ENCODE measurements around the gene MXI1.
A peak's percentile ranks its signal among the peaks of the same experiment; 100 is the strongest.
"Not testable (repeated sequence)": the region's sequence is repeated elsewhere in the genome, so short reads cannot be mapped to it uniquely, and the experiment has no call there.

The MXI1 gene

GRCh38 chr10:110241841-110242240 is 34.4 kb downstream of the MXI1 start:
- H3K4me1 ChIP-seq (ENCODE audit: control insufficient read depth, insufficient read depth, low read length): no peaks in the 10 kb centered on the region
- no peaks in the 10 kb centered on the region for H3K9me3 ChIP-seq (ENCODE audit: control insufficient read depth in 2 of 2, low read length in 2 of 2)
- peaks cover 5 to 10% of the 10 kb centered on the region in 2 donors for H3K36me3 ChIP-seq (ENCODE audit: control insufficient read depth in 2 of 2, insufficient read depth in 2 of 2, low read length in 2 of 2)
- no peaks in the 10 kb centered on the region for H3K27me3 ChIP-seq (ENCODE audit: control insufficient read depth in 1 of 2, insufficient read depth in 2 of 2, low read length in 2 of 2)
- H3K4me3 ChIP-seq (ENCODE audit: low read length in 2 of 2): no peak overlapping the region
- H3K9ac ChIP-seq (ENCODE audit: low read length in 2 of 2): no peak overlapping the region
- no peak overlapping the region for H3K27ac ChIP-seq (ENCODE audit: low read length)

GRCh38 chr10:110242511-110242910 is 35.1 kb downstream of the MXI1 start:
- Histone ChIP-seq H3K4me3 (ENCODE audit: low read length in 2 of 2) (no peak overlapping the region), H3K9ac (ENCODE audit: low read length in 2 of 2) (no peak overlapping the region), H3K36me3 (ENCODE audit: control insufficient read depth in 2 of 2, insufficient read depth in 2 of 2, low read length in 2 of 2) (peaks cover 5 to 9% of the 10 kb centered on the region in 2 donors), H3K4me1 (ENCODE audit: control insufficient read depth, insufficient read depth, low read length) (no peaks in the 10 kb centered on the region), H3K27ac (ENCODE audit: low read length) (no peak overlapping the region), H3K27me3 (ENCODE audit: control insufficient read depth in 1 of 2, insufficient read depth in 2 of 2, low read length in 2 of 2) (no peaks in the 10 kb centered on the region), H3K9me3 (ENCODE audit: control insufficient read depth in 2 of 2, low read length in 2 of 2) (no peaks in the 10 kb centered on the region)

GRCh38 chr10:110244550-110244949 is 37.1 kb downstream of the MXI1 start:
- no peak overlapping the region for H3K27ac ChIP-seq (ENCODE audit: low read length)
- no peaks in the 10 kb centered on the region for H3K27me3 ChIP-seq (ENCODE audit: control insufficient read depth in 1 of 2, insufficient read depth in 2 of 2, low read length in 2 of 2)
- H3K9ac ChIP-seq (ENCODE audit: low read length in 2 of 2): no peak overlapping the region
- no peaks in the 10 kb centered on the region for H3K9me3 ChIP-seq (ENCODE audit: control insufficient read depth in 2 of 2, low read length in 2 of 2)
- peaks cover 3 to 5% of the 10 kb centered on the region in 2 donors for H3K36me3 ChIP-seq (ENCODE audit: control insufficient read depth in 2 of 2, insufficient read depth in 2 of 2, low read length in 2 of 2)
- no peak overlapping the region for H3K4me3 ChIP-seq (ENCODE audit: low read length in 2 of 2)
- H3K4me1 ChIP-seq (ENCODE audit: control insufficient read depth, insufficient read depth, low read length): no peaks in the 10 kb centered on the region

GRCh38 chr10:110247833-110248232 is 40.4 kb downstream of the MXI1 start:
- H3K4me1 ChIP-seq (ENCODE audit: control insufficient read depth, insufficient read depth, low read length); H3K27me3 ChIP-seq (ENCODE audit: control insufficient read depth in 1 of 2, insufficient read depth in 2 of 2, low read length in 2 of 2); H3K9me3 ChIP-seq (ENCODE audit: control insufficient read depth in 2 of 2, low read length in 2 of 2); H3K4me3 ChIP-seq (ENCODE audit: low read length in 2 of 2); H3K36me3 ChIP-seq (ENCODE audit: control insufficient read depth in 2 of 2, insufficient read depth in 2 of 2, low read length in 2 of 2); H3K9ac ChIP-seq (ENCODE audit: low read length in 2 of 2); H3K27ac ChIP-seq (ENCODE audit: low read length): not testable (repeated sequence)

- H3K27me3 ChIP-seq (ENCODE audit: control insufficient read depth in 1 of 2, insufficient read depth in 2 of 2, low read length in 2 of 2); H3K4me3 ChIP-seq (ENCODE audit: low read length in 2 of 2); H3K9ac ChIP-seq (ENCODE audit: low read length in 2 of 2); H3K36me3 ChIP-seq (ENCODE audit: control insufficient read depth in 2 of 2, insufficient read depth in 2 of 2, low read length in 2 of 2); H3K4me1 ChIP-seq (ENCODE audit: control insufficient read depth, insufficient read depth, low read length); H3K27ac ChIP-seq (ENCODE audit: low read length); H3K9me3 ChIP-seq (ENCODE audit: control insufficient read depth in 2 of 2, low read length in 2 of 2): not testable (repeated sequence)
Measured at GRCh38 chr10:110249489-110249888, 42.1 kb downstream of the MXI1 start.

GRCh38 chr10:110251392-110251791 is 44.0 kb downstream of the MXI1 start:
- not testable (repeated sequence) for H3K9ac ChIP-seq (ENCODE audit: low read length in 2 of 2); H3K9me3 ChIP-seq (ENCODE audit: control insufficient read depth in 2 of 2, low read length in 2 of 2); H3K27me3 ChIP-seq (ENCODE audit: control insufficient read depth in 1 of 2, insufficient read depth in 2 of 2, low read length in 2 of 2); H3K4me3 ChIP-seq (ENCODE audit: low read length in 2 of 2); H3K36me3 ChIP-seq (ENCODE audit: control insufficient read depth in 2 of 2, insufficient read depth in 2 of 2, low read length in 2 of 2); H3K4me1 ChIP-seq (ENCODE audit: control insufficient read depth, insufficient read depth, low read length); H3K27ac ChIP-seq (ENCODE audit: low read length)

GRCh38 chr10:110252151-110252550 is 44.7 kb downstream of the MXI1 start:
- Histone ChIP-seq H3K4me3 (ENCODE audit: low read length in 2 of 2) (no peak overlapping the region), H3K27ac (ENCODE audit: low read length) (no peak overlapping the region), H3K9ac (ENCODE audit: low read length in 2 of 2) (no peak overlapping the region), H3K36me3 (ENCODE audit: control insufficient read depth in 2 of 2, insufficient read depth in 2 of 2, low read length in 2 of 2) (no peaks in the 10 kb centered on the region), H3K9me3 (ENCODE audit: control insufficient read depth in 2 of 2, low read length in 2 of 2) (no peaks in the 10 kb centered on the region), H3K27me3 (ENCODE audit: control insufficient read depth in 1 of 2, insufficient read depth in 2 of 2, low read length in 2 of 2) (no peaks in the 10 kb centered on the region), H3K4me1 (ENCODE audit: control insufficient read depth, insufficient read depth, low read length) (no peaks in the 10 kb centered on the region)

GRCh38 chr10:110254467-110254866 is 47.1 kb downstream of the MXI1 start:
- Histone ChIP-seq H3K4me3 (ENCODE audit: low read length in 2 of 2) (no peak overlapping the region), H3K4me1 (ENCODE audit: control insufficient read depth, insufficient read depth, low read length) (no peaks in the 10 kb centered on the region), H3K9ac (ENCODE audit: low read length in 2 of 2) (no peak overlapping the region), H3K9me3 (ENCODE audit: control insufficient read depth in 2 of 2, low read length in 2 of 2) (no peaks in the 10 kb centered on the region), H3K27me3 (ENCODE audit: control insufficient read depth in 1 of 2, insufficient read depth in 2 of 2, low read length in 2 of 2) (no peaks in the 10 kb centered on the region), H3K27ac (ENCODE audit: low read length) (no peak overlapping the region), H3K36me3 (ENCODE audit: control insufficient read depth in 2 of 2, insufficient read depth in 2 of 2, low read length in 2 of 2) (no peaks in the 10 kb centered on the region)

GRCh38 chr10:110258542-110258941 is 51.1 kb downstream of the MXI1 start:
- H3K9ac ChIP-seq (ENCODE audit: low read length in 2 of 2): no peak overlapping the region
- H3K4me3 ChIP-seq (ENCODE audit: low read length in 2 of 2): no peak overlapping the region
- H3K9me3 ChIP-seq (ENCODE audit: control insufficient read depth in 2 of 2, low read length in 2 of 2): no peaks in the 10 kb centered on the region
- no peaks in the 10 kb centered on the region for H3K36me3 ChIP-seq (ENCODE audit: control insufficient read depth in 2 of 2, insufficient read depth in 2 of 2, low read length in 2 of 2)
- no peaks in the 10 kb centered on the region for H3K4me1 ChIP-seq (ENCODE audit: control insufficient read depth, insufficient read depth, low read length)
- H3K27ac ChIP-seq (ENCODE audit: low read length): no peak overlapping the region
- no peaks in the 10 kb centered on the region for H3K27me3 ChIP-seq (ENCODE audit: control insufficient read depth in 1 of 2, insufficient read depth in 2 of 2, low read length in 2 of 2)

- no peaks in the 10 kb centered on the region for H3K9me3 ChIP-seq (ENCODE audit: control insufficient read depth in 2 of 2, low read length in 2 of 2)
- H3K27ac ChIP-seq (ENCODE audit: low read length): no peak overlapping the region
- no peak overlapping the region for H3K4me3 ChIP-seq (ENCODE audit: low read length in 2 of 2)
- no peaks in the 10 kb centered on the region for H3K36me3 ChIP-seq (ENCODE audit: control insufficient read depth in 2 of 2, insufficient read depth in 2 of 2, low read length in 2 of 2)
- H3K4me1 ChIP-seq (ENCODE audit: control insufficient read depth, insufficient read depth, low read length): no peaks in the 10 kb centered on the region
- no peak overlapping the region for H3K9ac ChIP-seq (ENCODE audit: low read length in 2 of 2)
- H3K27me3 ChIP-seq (ENCODE audit: control insufficient read depth in 1 of 2, insufficient read depth in 2 of 2, low read length in 2 of 2): no peaks in the 10 kb centered on the region
Measured at GRCh38 chr10:110259317-110259716, 51.9 kb downstream of the MXI1 start.

- H3K4me3 ChIP-seq (ENCODE audit: low read length in 2 of 2): peak overlapping the region in 1 of 2 donors; percentile 16
- H3K9ac ChIP-seq (ENCODE audit: low read length in 2 of 2): no peak overlapping the region
- peak overlapping the region; percentile 19 for H3K27ac ChIP-seq (ENCODE audit: low read length)
- no peaks in the 10 kb centered on the region for H3K27me3 ChIP-seq (ENCODE audit: control insufficient read depth in 1 of 2, insufficient read depth in 2 of 2, low read length in 2 of 2)
- H3K4me1 ChIP-seq (ENCODE audit: control insufficient read depth, insufficient read depth, low read length): no peaks in the 10 kb centered on the region
- no peaks in the 10 kb centered on the region for H3K36me3 ChIP-seq (ENCODE audit: control insufficient read depth in 2 of 2, insufficient read depth in 2 of 2, low read length in 2 of 2)
- H3K9me3 ChIP-seq (ENCODE audit: control insufficient read depth in 2 of 2, low read length in 2 of 2): no peaks in the 10 kb centered on the region
Measured at GRCh38 chr10:110260746-110261477, 53.5 kb downstream of the MXI1 start.
